22Rv1 (cell line): Measurements from ENCODE around the gene FCHSD1.

Experiments used
- ZFX ChIP-seq: fragments of 450-650 bp; IDR thresholded peaks from 2 replicates; pipeline ENCODE4 v1.6.1; 2017; ENCODE audit warnings: antibody characterized with exemption, borderline replicate concordance
- TF ChIP-seq, protein P1 (sequence below): fragments of 450-650 bp; IDR thresholded peaks from 2 replicates; pipeline ENCODE4 v1.5.1; 2017; ENCODE audit warnings: mild to moderate bottlenecking

DNA sequence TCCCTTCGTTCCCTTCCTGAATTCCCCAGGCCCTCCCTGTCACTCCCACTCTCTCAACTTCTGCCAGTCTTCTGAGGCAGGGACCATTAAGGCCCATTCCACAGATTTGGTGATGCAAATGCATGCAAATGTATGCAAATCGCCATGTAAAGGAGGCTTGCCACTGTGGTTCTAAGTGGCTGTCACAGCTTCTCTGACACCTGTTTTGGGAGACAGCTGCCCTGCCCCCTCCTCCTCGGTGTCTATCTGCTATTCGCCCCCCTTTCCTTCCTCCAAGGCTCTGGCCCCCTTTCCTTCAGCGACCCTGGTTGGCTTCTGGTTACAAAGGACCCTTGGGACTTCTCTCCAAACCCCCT, 41.3 kb upstream of the FCHSD1 start:
- TF ChIP-seq, protein P1, sequence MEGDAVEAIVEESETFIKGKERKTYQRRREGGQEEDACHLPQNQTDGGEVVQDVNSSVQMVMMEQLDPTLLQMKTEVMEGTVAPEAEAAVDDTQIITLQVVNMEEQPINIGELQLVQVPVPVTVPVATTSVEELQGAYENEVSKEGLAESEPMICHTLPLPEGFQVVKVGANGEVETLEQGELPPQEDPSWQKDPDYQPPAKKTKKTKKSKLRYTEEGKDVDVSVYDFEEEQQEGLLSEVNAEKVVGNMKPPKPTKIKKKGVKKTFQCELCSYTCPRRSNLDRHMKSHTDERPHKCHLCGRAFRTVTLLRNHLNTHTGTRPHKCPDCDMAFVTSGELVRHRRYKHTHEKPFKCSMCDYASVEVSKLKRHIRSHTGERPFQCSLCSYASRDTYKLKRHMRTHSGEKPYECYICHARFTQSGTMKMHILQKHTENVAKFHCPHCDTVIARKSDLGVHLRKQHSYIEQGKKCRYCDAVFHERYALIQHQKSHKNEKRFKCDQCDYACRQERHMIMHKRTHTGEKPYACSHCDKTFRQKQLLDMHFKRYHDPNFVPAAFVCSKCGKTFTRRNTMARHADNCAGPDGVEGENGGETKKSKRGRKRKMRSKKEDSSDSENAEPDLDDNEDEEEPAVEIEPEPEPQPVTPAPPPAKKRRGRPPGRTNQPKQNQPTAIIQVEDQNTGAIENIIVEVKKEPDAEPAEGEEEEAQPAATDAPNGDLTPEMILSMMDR: no peak
- no peak for TF ChIP-seq ZFX
